HepG2 (cell line): ENCODE results near the gene C7orf57. TPM values are rescaled to one million over a fixed set of nuclear protein-coding genes. Genes with fewer than 3 reads are reported as not detected.

Experiments
- AGO2 ChIP-seq: fragments of 200-400 bp; formaldehyde crosslinking; optimal IDR thresholded peaks from 2 replicates; pipeline ENCODE3; 2017; ENCODE audit warnings: mild to moderate bottlenecking, low read depth, low read length, moderate library complexity
- ETV5 ChIP-seq: IDR thresholded peaks from 2 replicates; pipeline ENCODE4 v1.6.1; 2018; ENCODE audit warnings: missing biosample characterization, missing genetic modification reagents, inconsistent platforms, borderline replicate concordance
- FOXP4 ChIP-seq: sonication (generic); formaldehyde crosslinking; IDR thresholded peaks from 2 replicates; pipeline ENCODE4 v1.4.0; 2020; ENCODE audit warnings: missing genetic modification reagents
- KDM5A ChIP-seq: fragments of 200-600 bp; sonication (generic); IDR thresholded peaks from 2 replicates; pipeline ENCODE4 v1.7.0; 2018; ENCODE audit warnings: antibody characterized with exemption, mild to moderate bottlenecking, low read length, borderline replicate concordance
- MAX ChIP-seq: IDR thresholded peaks from 2 replicates; pipeline ENCODE4 v1.6.1; 2012; ENCODE audit warnings: inconsistent platforms
- RFX1 ChIP-seq: fragments of 450-650 bp; IDR thresholded peaks from 2 replicates; pipeline ENCODE4 v1.6.1; 2017
- SMAD3 ChIP-seq: sonication (generic); formaldehyde crosslinking; IDR thresholded peaks from 2 replicates; pipeline ENCODE4 v1.4.0; 2020; ENCODE audit warnings: missing genetic modification reagents
- SNAPC4 ChIP-seq: sonication (generic); formaldehyde crosslinking; IDR thresholded peaks from 2 replicates; pipeline ENCODE4 v1.4.0; 2020; ENCODE audit warnings: mild to moderate bottlenecking, missing genetic modification reagents
- TCF7L2 ChIP-seq: IDR thresholded peaks from 2 replicates; pipeline ENCODE4 v1.6.1; 2011; ENCODE audit warnings: mild to moderate bottlenecking, low read depth, low read length, moderate library complexity
- ZNF318 ChIP-seq: sonication (generic); formaldehyde crosslinking; IDR thresholded peaks from 2 replicates; pipeline ENCODE4 v1.4.0; 2020; ENCODE audit warnings: mild to moderate bottlenecking, missing genetic modification reagents
- ZNF576 ChIP-seq: sonication (generic); formaldehyde crosslinking; IDR thresholded peaks from 2 replicates; pipeline ENCODE4 v1.4.0; 2020; ENCODE audit warnings: mild to moderate bottlenecking, missing genetic modification reagents
- polyA plus RNA-seq, 8 experiments: library from polyadenylated mRNA; depleted of rRNA in 3 of 8; stranded (reverse) in 7 of 8; unstranded in 1 of 8; fragments of >200 nt; fragmentation: Illumina TruSeq in 4 of 8; extraction: Trizol in 4 of 8; gene quantifications; 2 replicates each; pipeline versions ENCODE4 v1.2.1 to v1.2.3, GENCODE V29; 2011 to 2016; ENCODE audit warnings: low read depth in 4 of 8, missing spikeins in 1 of 8, mixed read lengths in 1 of 8; ENCODE audit not compliant: insufficient read depth in 1 of 8
- total RNA-seq, 5 experiments: library from RNA; depleted of rRNA; stranded (reverse); fragments of >200 nt; fragmentation: Illumina TruSeq; extraction: Trizol; gene quantifications; 2 replicates each; pipeline ENCODE4 v1.2.3, GENCODE V29; 2016; ENCODE audit warnings: low read depth in 1 of 5

The C7orf57 gene
- total and polyA plus RNA-seq, 2 of the 13 experiments (the other 11 are each of a cell fraction or from before 2014, with no cell fraction given), result not detected

- TF ChIP-seq FOXP4 (CRISPR knock-in tag) (no peak; the same call in 1 of the 2 replicates), TCF7L2 (no peak), ETV5 (CRISPR knock-in tag) (no peak; the same call in 1 of the 2 replicates), ZNF318 (CRISPR knock-in tag) (no peak), SNAPC4 (no peak), KDM5A (0 out of 2 replicates have a peak, but pooled peaks have one; percentile 39), AGO2 (peak; percentile 49), MAX (peak; percentile 9; the same call in 1 of the 2 replicates), ZNF576 (CRISPR knock-in tag) (no peak), RFX1 (no peak), SMAD3 (CRISPR knock-in tag) (no peak)
These were observed 54.0 kb downstream of the C7orf57 start, which contains the start of gene UPP1 (continued) for GRCh38 chr7:48089046-48090003.
